ENCODE data around the gene APOB.

GRCh38 chr2:21005111-21005699 lies 38.7 kb downstream of the APOB start:
- TF ChIP-seq ZNF101 (CRISPR knock-in tag; IDR thresholded peaks at IDR 0.05; ENCODE audit: borderline replicate concordance, low read depth) (no peak), U2AF2 (IDR thresholded peaks at IDR 0.05; ENCODE audit: low read depth, low read length) (no peak), YY1 (IDR thresholded peaks at IDR 0.05; ENCODE audit: insufficient read depth, insufficient replicate concordance, low read depth, low read length) (no peak)

Measured in HepG2 (cell line).